ENCODE results near the gene BBIP1.

Gene BBIP1, protein sequence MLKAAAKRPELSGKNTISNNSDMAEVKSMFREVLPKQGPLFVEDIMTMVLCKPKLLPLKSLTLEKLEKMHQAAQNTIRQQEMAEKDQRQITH

DNA sequence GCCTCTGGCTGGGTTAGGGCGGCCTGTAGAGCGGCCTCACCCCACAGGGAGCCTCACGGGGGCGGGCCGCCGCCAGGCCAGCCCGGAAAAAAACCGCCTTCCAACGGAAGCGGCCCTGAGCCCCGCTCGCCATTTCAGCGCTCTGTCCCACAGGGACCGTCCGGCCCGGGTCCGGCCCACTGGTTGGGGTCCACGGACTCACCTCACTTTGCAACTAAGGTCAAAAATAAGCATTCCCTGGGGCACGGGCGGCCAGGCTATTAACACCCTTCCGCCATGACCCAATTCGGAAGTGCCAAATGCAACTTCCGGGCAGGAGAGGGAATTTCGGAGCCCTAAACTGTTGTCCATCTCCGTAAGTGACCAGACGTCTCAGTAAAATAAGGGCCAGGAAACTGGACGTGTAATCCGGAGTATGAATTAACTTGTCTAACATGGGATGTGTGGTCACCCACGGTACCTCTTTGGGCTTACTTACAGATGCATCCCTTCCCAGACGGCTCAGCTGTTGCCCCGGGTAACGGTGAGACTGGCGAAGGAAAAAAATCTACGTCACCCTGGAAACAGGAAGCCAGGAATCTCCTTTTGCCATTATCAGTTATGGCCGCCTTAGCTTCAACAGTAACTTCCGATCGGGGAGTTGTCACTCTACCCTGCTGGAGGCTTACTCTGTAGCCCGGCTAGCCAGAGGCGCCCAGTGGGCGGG lies at the start of gene BBIP1:
TSS of gene BBIP1 (minus strand) at position 538 of the 706 bp plus-strand sequence. CDS start 1,023 bp downstream, outside the sequence.
- DNase-seq (ENCODE audit: extremely low spot score), result peak; percentile 93
- no peak for TF ChIP-seq TARDBP (IDR thresholded peaks at IDR 0.05)
- TF ChIP-seq, protein P1, sequence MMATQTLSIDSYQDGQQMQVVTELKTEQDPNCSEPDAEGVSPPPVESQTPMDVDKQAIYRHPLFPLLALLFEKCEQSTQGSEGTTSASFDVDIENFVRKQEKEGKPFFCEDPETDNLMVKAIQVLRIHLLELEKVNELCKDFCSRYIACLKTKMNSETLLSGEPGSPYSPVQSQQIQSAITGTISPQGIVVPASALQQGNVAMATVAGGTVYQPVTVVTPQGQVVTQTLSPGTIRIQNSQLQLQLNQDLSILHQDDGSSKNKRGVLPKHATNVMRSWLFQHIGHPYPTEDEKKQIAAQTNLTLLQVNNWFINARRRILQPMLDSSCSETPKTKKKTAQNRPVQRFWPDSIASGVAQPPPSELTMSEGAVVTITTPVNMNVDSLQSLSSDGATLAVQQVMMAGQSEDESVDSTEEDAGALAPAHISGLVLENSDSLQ (IDR thresholded peaks at IDR 0.05), result peak; percentile 94
- ChIA-PET POLR2A (interaction anchor here (0.6 to 2.4 kb wide), 21 partner anchors 9 to 615 kb away, joined by 3 to 20 read pairs (median 4); partner anchors contain the start of genes ADRA2A, PDCD4 and SMNDC1), CTCF (no interaction called here)

DNA sequence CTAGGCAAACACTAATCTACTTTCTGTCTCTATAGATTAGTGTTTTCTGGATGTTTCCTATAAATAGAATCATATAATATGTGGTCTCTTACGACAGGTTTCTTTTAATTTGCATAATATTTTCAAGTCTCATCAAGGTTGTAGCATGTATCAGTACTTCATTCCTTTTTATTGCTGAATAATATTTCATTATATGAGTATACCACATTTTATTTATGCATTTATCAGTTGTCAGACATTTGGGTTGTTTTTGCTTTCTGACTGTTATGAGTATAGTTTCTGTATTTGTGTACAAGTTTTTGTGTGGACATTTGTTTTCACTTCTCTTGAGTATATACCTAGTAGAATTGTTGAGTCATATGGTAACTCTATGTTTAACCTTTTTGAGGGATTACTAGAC lies 48.7 kb upstream of the BBIP1 start:
- ChIA-PET POLR2A (no interaction called here), CTCF (no interaction called here)
- TF ChIP-seq SUZ12 (IDR thresholded peaks at IDR 0.05) (no peak), CTBP1 (IDR thresholded peaks at IDR 0.05; ENCODE audit: borderline replicate concordance) (no peak), ELF4 (IDR thresholded peaks at IDR 0.05) (no peak), ZNF384 (IDR thresholded peaks at IDR 0.05) (no peak), ARNT (IDR thresholded peaks at IDR 0.05) (no peak), NFRKB (IDR thresholded peaks at IDR 0.05) (no peak), L3MBTL2 (conservative IDR thresholded peaks at IDR 0.05) (no peak), FOXM1 (IDR thresholded peaks at IDR 0.05; ENCODE audit: borderline replicate concordance) (no peak), BHLHE40 (IDR thresholded peaks at IDR 0.05; ENCODE audit: borderline replicate concordance) (no peak), HDGF (IDR thresholded peaks at IDR 0.05; ENCODE audit: borderline replicate concordance) (no peak), SP1 (IDR thresholded peaks at IDR 0.05) (no peak), FOXK2 (IDR thresholded peaks at IDR 0.05) (no peak), FOXA1 (IDR thresholded peaks at IDR 0.05) (no peak), LEF1 (IDR thresholded peaks at IDR 0.05; ENCODE audit: borderline replicate concordance) (no peak), TARDBP (IDR thresholded peaks at IDR 0.05) (no peak)
- TF ChIP-seq, protein P1 (IDR thresholded peaks at IDR 0.05), result no peak
- no peak for DNase-seq (ENCODE audit: extremely low spot score)

DNA sequence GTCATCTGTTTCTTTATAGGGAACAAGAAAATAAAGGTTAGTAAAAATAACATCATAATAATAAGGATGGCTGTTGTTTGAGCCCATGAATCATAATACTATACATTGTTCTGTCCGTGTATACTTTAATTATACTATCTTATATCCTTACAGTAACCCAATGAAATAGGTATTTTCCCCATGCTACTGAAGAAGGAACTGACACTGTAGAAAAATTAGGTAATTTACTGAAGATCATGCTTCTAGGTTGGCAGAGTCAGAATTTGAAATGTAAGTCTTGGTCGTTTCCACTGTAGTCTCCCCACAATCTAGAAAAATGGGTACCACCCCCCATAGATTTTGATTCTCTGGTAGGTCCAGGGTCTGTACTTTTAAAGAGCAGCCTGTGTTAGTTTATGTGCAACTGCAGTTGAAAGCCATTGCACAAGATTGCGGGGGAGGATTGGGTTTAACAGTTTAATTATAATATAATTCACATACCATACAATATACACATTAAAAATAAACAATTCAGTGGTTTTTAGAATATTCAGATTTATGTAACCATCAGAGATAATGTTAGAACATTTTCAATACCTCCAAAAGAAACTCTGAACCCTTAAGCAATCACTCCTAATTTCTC lies 48.1 kb upstream of the BBIP1 start:
- CTCF ChIA-PET, result no interaction called here
- POLR2A ChIA-PET, result no interaction called here
- DNase-seq (ENCODE audit: extremely low spot score), result no peak
- no peak for TF ChIP-seq BHLHE40 (IDR thresholded peaks at IDR 0.05; ENCODE audit: borderline replicate concordance)
- TF ChIP-seq TARDBP (IDR thresholded peaks at IDR 0.05), result no peak
- TF ChIP-seq HDGF (IDR thresholded peaks at IDR 0.05; ENCODE audit: borderline replicate concordance), result no peak
- no peak for TF ChIP-seq FOXA1 (IDR thresholded peaks at IDR 0.05)

DNA sequence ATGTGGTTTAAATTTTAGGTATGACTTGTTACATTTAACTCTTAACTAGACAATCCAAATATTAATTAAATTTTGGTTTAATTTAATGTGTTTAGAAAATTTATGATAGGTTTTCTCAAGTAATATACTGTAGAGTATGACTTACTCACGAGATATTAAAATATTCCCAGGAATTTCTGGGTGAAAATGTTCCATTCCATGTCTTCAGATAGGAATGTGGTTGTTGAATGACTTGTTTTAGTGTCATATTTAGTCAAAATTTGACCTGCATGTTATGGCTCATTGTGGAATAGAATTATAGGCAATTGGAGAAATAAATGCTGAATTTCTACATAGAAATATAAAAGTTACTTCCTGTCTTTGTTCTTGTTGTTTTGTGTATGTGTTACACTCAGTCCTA lies 47.2 kb upstream of the BBIP1 start:
- CTCF ChIA-PET, result no interaction called here
- TF ChIP-seq ZNF384 (IDR thresholded peaks at IDR 0.05) (no peak), CTBP1 (IDR thresholded peaks at IDR 0.05; ENCODE audit: borderline replicate concordance) (no peak), ELF4 (IDR thresholded peaks at IDR 0.05) (no peak)
- no peak for DNase-seq (ENCODE audit: extremely low spot score)
- POLR2A ChIA-PET, result no interaction called here

DNA sequence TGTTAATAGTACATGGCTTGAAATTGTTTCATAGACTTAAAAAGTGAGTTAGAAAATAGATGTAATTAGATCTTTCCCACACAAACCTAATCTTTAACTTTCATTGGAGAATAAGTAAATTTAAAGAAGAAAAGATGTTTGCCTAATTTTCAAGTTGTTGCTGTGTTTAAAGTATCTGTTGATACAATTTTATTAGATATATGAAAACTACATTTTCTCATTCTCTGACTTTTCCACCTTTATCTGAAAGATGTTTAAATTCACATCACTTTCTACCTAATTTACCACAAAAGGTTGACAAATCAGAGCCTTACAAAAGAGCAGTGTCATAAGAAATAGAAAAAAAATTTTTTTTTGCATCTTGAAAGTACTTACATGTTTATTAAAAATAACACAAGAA lies 46.2 kb upstream of the BBIP1 start:
- ChIA-PET CTCF (no interaction called here), POLR2A (no interaction called here)
- DNase-seq (ENCODE audit: extremely low spot score), result no peak
- TF ChIP-seq SP1 (IDR thresholded peaks at IDR 0.05), result no peak
- no peak for TF ChIP-seq FOXK2 (IDR thresholded peaks at IDR 0.05)
- no peak for TF ChIP-seq FOXA1 (IDR thresholded peaks at IDR 0.05)
- TF ChIP-seq ELF4 (IDR thresholded peaks at IDR 0.05), result no peak
- no peak for TF ChIP-seq LEF1 (IDR thresholded peaks at IDR 0.05; ENCODE audit: borderline replicate concordance)
- TF ChIP-seq HDGF (IDR thresholded peaks at IDR 0.05; ENCODE audit: borderline replicate concordance), result no peak
- no peak for TF ChIP-seq BHLHE40 (IDR thresholded peaks at IDR 0.05; ENCODE audit: borderline replicate concordance)
- TF ChIP-seq ARNT (IDR thresholded peaks at IDR 0.05), result no peak
- no peak for TF ChIP-seq NFRKB (IDR thresholded peaks at IDR 0.05)
- no peak for TF ChIP-seq SUZ12 (IDR thresholded peaks at IDR 0.05)
- no peak for TF ChIP-seq ZNF384 (IDR thresholded peaks at IDR 0.05)
- TF ChIP-seq, protein P1 (IDR thresholded peaks at IDR 0.05), result no peak

DNA sequence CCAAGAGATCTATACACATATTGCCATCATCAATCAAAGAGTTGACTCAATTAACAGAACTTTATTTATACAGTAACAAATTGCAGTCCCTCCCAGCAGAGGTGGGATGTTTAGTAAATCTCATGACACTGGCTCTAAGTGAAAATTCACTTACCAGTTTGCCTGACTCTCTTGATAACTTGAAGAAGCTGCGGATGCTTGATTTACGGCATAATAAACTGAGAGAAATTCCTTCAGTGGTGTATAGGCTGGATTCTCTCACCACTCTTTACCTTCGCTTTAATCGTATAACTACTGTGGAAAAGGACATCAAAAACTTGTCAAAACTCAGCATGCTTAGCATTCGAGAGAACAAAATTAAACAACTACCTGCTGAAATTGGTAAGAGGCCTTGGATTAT lies 45.7 kb upstream of the BBIP1 start:
- CTCF ChIA-PET, result interaction anchor here (0.9 kb wide), 1 partner anchor 10 kb away, joined by 3 read pairs; no protein-coding TSS in a partner anchor
- TF ChIP-seq BHLHE40 (IDR thresholded peaks at IDR 0.05; ENCODE audit: borderline replicate concordance), result no peak
- TF ChIP-seq, protein P1 (IDR thresholded peaks at IDR 0.05), result peak; percentile 57
- no peak for TF ChIP-seq SP1 (IDR thresholded peaks at IDR 0.05)
- TF ChIP-seq FOXA1 (IDR thresholded peaks at IDR 0.05), result no peak
- no peak for TF ChIP-seq L3MBTL2 (conservative IDR thresholded peaks at IDR 0.05)
- no peak for TF ChIP-seq ELF4 (IDR thresholded peaks at IDR 0.05)
- no peak for TF ChIP-seq LEF1 (IDR thresholded peaks at IDR 0.05; ENCODE audit: borderline replicate concordance)
- no peak for TF ChIP-seq ARNT (IDR thresholded peaks at IDR 0.05)
- TF ChIP-seq NFRKB (IDR thresholded peaks at IDR 0.05), result no peak
- DNase-seq (ENCODE audit: extremely low spot score), result no peak
- POLR2A ChIA-PET, result no interaction called here

Measured in HEK293T (cell line).